ENCODE data around the gene NXPE1.

DNA sequence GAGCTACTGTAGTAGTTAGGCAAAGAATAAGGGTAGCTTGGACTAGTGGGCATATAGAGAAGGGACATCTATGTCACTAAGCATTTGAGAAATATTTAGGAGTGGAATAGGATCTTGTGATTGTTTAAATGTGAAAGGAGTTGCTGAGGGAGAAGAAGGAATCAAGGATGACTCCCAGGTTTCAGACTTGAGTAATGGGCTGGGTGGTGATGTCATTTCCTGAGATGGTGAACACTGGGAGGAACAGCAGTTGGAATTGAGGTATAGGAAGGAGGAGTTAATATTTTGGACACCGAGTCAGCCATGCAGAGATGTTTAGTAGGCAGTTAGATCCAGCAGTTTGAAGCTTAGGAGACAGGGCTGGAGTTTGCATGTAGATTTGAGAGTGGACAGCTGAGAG, 80.3 kb downstream of the NXPE1 start:
- TF ChIP-seq CTCF (IDR thresholded peaks at IDR 0.05), result no peak
- no peak for TF ChIP-seq POLR2A (IDR thresholded peaks at IDR 0.05)
